ENCODE measurements around the gene PRMT7. TPM values are rescaled to one million over a fixed set of nuclear protein-coding genes. Genes with fewer than 3 reads are reported as not detected.

PRMT7 gene
- total RNA-seq, 1 experiment from 2014 or later: 59.3 TPM

DNA sequence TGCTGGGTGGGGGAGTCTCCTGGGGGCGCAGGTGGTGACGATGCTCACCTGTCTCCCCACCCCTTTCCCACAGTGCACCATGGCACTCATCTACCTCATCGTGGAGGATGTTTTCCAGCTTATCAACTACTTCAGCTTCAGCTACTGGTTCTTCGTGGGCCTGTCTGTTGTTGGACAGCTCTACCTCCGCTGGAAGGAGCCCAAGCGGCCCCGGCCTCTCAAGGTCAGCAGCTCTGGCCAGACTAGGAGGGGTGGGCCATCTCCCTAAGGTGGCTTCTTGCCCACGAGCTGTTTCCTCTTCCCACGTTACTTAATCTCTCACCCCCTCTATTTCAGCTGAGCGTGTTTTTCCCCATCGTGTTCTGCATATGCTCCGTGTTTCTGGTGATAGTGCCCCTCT lies 14.5 kb upstream of the PRMT7 start:
- ATAC-seq (no peak), DNase-seq (ENCODE audit: low spot score) (no peak)
- Mint-ChIP-seq H3K27me3 (ENCODE audit: low read depth) (no peaks in the 10 kb centered on the region), H3K4me1 (no peaks in the 10 kb centered on the region; the same call in 1 of the 2 replicates), H3K27ac (no peak overlapping the region), H3K36me3 (peaks cover 48% of the 10 kb centered on the region), H3K9me3 (no peaks in the 10 kb centered on the region), H3K4me3 (no peak overlapping the region)
- CTCF ChIA-PET: interaction anchor here (1.0 to 1.5 kb wide), 2 partner anchors 32 to 34 kb away, joined by 3 to 5 read pairs; partner anchors contain the start of gene SLC7A6
- TF ChIP-seq TEAD1 (CRISPR knock-in tag; IDR thresholded peaks at IDR 0.05) (no peak), MYBL2 (CRISPR knock-in tag; IDR thresholded peaks at IDR 0.05) (no peak), CREM (CRISPR knock-in tag; IDR thresholded peaks at IDR 0.05) (no peak), OVOL2 (CRISPR knock-in tag; IDR thresholded peaks at IDR 0.05; ENCODE audit: borderline replicate concordance) (no peak), JUN (CRISPR knock-in tag; IDR thresholded peaks at IDR 0.05) (no peak), ZNF263 (CRISPR knock-in tag; IDR thresholded peaks at IDR 0.05; ENCODE audit: low read depth) (no peak)
- TF ChIP-seq, protein P1, sequence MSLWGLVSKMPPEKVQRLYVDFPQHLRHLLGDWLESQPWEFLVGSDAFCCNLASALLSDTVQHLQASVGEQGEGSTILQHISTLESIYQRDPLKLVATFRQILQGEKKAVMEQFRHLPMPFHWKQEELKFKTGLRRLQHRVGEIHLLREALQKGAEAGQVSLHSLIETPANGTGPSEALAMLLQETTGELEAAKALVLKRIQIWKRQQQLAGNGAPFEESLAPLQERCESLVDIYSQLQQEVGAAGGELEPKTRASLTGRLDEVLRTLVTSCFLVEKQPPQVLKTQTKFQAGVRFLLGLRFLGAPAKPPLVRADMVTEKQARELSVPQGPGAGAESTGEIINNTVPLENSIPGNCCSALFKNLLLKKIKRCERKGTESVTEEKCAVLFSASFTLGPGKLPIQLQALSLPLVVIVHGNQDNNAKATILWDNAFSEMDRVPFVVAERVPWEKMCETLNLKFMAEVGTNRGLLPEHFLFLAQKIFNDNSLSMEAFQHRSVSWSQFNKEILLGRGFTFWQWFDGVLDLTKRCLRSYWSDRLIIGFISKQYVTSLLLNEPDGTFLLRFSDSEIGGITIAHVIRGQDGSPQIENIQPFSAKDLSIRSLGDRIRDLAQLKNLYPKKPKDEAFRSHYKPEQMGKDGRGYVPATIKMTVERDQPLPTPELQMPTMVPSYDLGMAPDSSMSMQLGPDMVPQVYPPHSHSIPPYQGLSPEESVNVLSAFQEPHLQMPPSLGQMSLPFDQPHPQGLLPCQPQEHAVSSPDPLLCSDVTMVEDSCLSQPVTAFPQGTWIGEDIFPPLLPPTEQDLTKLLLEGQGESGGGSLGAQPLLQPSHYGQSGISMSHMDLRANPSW (CRISPR knock-in tag; conservative IDR thresholded peaks at IDR 0.05; ENCODE audit: low read depth): no peak
- TF ChIP-seq, protein P2, sequence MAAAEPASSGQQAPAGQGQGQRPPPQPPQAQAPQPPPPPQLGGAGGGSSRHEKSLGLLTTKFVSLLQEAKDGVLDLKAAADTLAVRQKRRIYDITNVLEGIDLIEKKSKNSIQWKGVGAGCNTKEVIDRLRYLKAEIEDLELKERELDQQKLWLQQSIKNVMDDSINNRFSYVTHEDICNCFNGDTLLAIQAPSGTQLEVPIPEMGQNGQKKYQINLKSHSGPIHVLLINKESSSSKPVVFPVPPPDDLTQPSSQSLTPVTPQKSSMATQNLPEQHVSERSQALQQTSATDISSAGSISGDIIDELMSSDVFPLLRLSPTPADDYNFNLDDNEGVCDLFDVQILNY (CRISPR knock-in tag; IDR thresholded peaks at IDR 0.05): no peak
- POLR2A ChIA-PET: interaction anchor here (1.3 kb wide), 1 partner anchor 14 kb away, joined by 4 read pairs; the partner anchor contains the start of genes PRMT7 and SLC7A6OS

DNA sequence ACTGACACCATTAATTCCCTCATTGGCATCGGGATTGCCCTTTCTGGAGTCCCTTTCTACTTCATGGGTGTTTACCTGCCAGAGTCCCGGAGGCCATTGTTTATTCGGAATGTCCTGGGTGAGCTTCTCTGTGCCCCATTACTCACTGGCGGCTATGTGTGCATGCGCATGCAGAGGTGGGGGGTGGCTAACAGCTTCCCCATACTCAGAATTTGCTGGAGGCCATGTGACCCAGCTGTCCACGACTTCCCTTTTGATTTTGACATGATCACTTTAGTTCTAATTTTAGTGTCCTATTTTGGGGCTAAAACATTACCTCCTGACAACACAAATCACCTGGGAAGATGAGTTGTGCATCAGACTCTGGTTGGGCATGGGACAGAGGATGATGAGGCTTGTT lies 14.1 kb upstream of the PRMT7 start:
- ChIA-PET POLR2A (interaction anchor here (1.3 kb wide), 1 partner anchor 14 kb away, joined by 4 read pairs; the partner anchor contains the start of genes PRMT7 and SLC7A6OS), CTCF (interaction anchor here (1.0 to 1.5 kb wide), 2 partner anchors 33 to 35 kb away, joined by 3 to 5 read pairs; partner anchors contain the start of gene SLC7A6)
- Mint-ChIP-seq H3K27ac (0 out of 2 replicates have a peak overlapping the region, but pooled peaks have one; percentile 45), H3K27me3 (ENCODE audit: low read depth) (no peaks in the 10 kb centered on the region), H3K4me3 (no peak overlapping the region), H3K36me3 (peaks cover 48% of the 10 kb centered on the region), H3K4me1 (no peaks in the 10 kb centered on the region; the same call in 1 of the 2 replicates), H3K9me3 (no peaks in the 10 kb centered on the region)
- TF ChIP-seq, protein P3, sequence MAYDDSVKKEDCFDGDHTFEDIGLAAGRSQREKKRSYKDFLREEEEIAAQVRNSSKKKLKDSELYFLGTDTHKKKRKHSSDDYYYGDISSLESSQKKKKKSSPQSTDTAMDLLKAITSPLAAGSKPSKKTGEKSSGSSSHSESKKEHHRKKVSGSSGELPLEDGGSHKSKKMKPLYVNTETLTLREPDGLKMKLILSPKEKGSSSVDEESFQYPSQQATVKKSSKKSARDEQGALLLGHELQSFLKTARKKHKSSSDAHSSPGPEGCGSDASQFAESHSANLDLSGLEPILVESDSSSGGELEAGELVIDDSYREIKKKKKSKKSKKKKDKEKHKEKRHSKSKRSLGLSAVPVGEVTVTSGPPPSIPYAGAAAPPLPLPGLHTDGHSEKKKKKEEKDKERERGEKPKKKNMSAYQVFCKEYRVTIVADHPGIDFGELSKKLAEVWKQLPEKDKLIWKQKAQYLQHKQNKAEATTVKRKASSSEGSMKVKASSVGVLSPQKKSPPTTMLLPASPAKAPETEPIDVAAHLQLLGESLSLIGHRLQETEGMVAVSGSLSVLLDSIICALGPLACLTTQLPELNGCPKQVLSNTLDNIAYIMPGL (CRISPR knock-in tag; IDR thresholded peaks at IDR 0.05): no peak
- TF ChIP-seq, protein P4, sequence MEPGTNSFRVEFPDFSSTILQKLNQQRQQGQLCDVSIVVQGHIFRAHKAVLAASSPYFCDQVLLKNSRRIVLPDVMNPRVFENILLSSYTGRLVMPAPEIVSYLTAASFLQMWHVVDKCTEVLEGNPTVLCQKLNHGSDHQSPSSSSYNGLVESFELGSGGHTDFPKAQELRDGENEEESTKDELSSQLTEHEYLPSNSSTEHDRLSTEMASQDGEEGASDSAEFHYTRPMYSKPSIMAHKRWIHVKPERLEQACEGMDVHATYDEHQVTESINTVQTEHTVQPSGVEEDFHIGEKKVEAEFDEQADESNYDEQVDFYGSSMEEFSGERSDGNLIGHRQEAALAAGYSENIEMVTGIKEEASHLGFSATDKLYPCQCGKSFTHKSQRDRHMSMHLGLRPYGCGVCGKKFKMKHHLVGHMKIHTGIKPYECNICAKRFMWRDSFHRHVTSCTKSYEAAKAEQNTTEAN (CRISPR knock-in tag; IDR thresholded peaks at IDR 0.05): no peak
- TF ChIP-seq TCF7 (CRISPR knock-in tag; IDR thresholded peaks at IDR 0.05; ENCODE audit: low read depth) (no peak), ELF4 (CRISPR knock-in tag; IDR thresholded peaks at IDR 0.05; ENCODE audit: low read depth) (no peak), GABPB1 (CRISPR knock-in tag; IDR thresholded peaks at IDR 0.05) (no peak), TEAD4 (CRISPR knock-in tag; IDR thresholded peaks at IDR 0.05) (no peak), ZNF317 (CRISPR knock-in tag; IDR thresholded peaks at IDR 0.05; ENCODE audit: borderline replicate concordance, low read depth) (no peak), NR1H2 (CRISPR knock-in tag; IDR thresholded peaks at IDR 0.05) (no peak), OVOL2 (CRISPR knock-in tag; IDR thresholded peaks at IDR 0.05; ENCODE audit: borderline replicate concordance) (no peak)
- TF ChIP-seq, protein P5, sequence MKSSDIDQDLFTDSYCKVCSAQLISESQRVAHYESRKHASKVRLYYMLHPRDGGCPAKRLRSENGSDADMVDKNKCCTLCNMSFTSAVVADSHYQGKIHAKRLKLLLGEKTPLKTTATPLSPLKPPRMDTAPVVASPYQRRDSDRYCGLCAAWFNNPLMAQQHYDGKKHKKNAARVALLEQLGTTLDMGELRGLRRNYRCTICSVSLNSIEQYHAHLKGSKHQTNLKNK (CRISPR knock-in tag; IDR thresholded peaks at IDR 0.05): no peak
- TF ChIP-seq, protein P1 (CRISPR knock-in tag; conservative IDR thresholded peaks at IDR 0.05; ENCODE audit: low read depth): no peak
- no peak for ATAC-seq
- no peak for DNase-seq (ENCODE audit: low spot score)
